ENCODE measurements around the gene NR3C2.

Gene NR3C2

GRCh38 chr4:148074462-148074861 is 367.8 kb downstream of the NR3C2 start:
- TF ChIP-seq CTCF (IDR thresholded peaks at IDR 0.05; ENCODE audit: poor library complexity, severe bottlenecking): no peak
- no peak for ATAC-seq (ENCODE audit: low read depth)
- Histone ChIP-seq H3K36me3 (ENCODE audit: low read depth) (no peaks in the 10 kb centered on the region), H3K27me3 (ENCODE audit: insufficient read depth, poor library complexity, severe bottlenecking) (no peaks in the 10 kb centered on the region), H3K9me3 (ENCODE audit: severe bottlenecking) (no peaks in the 10 kb centered on the region), H3K4me1 (ENCODE audit: insufficient read depth, poor library complexity, severe bottlenecking) (no peaks in the 10 kb centered on the region), H3K4me3 (ENCODE audit: severe bottlenecking) (no peak overlapping the region), H3K27ac (ENCODE audit: poor library complexity, severe bottlenecking) (no peak overlapping the region)
- no peak for DNase-seq (ENCODE audit: low spot score)

- H3K4me1 ChIP-seq (ENCODE audit: insufficient read depth, poor library complexity, severe bottlenecking): no peaks in the 10 kb centered on the region
- no peak for ATAC-seq (ENCODE audit: low read depth)
- H3K4me3 ChIP-seq (ENCODE audit: severe bottlenecking): no peak overlapping the region
- no peak for DNase-seq (ENCODE audit: low spot score)
- no peak overlapping the region for H3K27ac ChIP-seq (ENCODE audit: poor library complexity, severe bottlenecking)
- H3K9me3 ChIP-seq (ENCODE audit: severe bottlenecking): no peaks in the 10 kb centered on the region
- no peaks in the 10 kb centered on the region for H3K27me3 ChIP-seq (ENCODE audit: insufficient read depth, poor library complexity, severe bottlenecking)
- H3K36me3 ChIP-seq (ENCODE audit: low read depth): no peaks in the 10 kb centered on the region
- TF ChIP-seq CTCF (IDR thresholded peaks at IDR 0.05; ENCODE audit: poor library complexity, severe bottlenecking): no peak
These were observed 368.9 kb downstream of the NR3C2 start for GRCh38 chr4:148073349-148073748.

- H3K9me3 ChIP-seq (ENCODE audit: severe bottlenecking): no peaks in the 10 kb centered on the region
- H3K4me1 ChIP-seq (ENCODE audit: insufficient read depth, poor library complexity, severe bottlenecking): no peaks in the 10 kb centered on the region
- H3K27ac ChIP-seq (ENCODE audit: poor library complexity, severe bottlenecking): no peak overlapping the region
- no peak for ATAC-seq (ENCODE audit: low read depth)
- no peaks in the 10 kb centered on the region for H3K27me3 ChIP-seq (ENCODE audit: insufficient read depth, poor library complexity, severe bottlenecking)
- no peak for TF ChIP-seq CTCF (IDR thresholded peaks at IDR 0.05; ENCODE audit: poor library complexity, severe bottlenecking)
- H3K36me3 ChIP-seq (ENCODE audit: low read depth): no peaks in the 10 kb centered on the region
- DNase-seq (ENCODE audit: low spot score): no peak
- no peak overlapping the region for H3K4me3 ChIP-seq (ENCODE audit: severe bottlenecking)
These were observed 369.4 kb downstream of the NR3C2 start for GRCh38 chr4:148072789-148073188.

- DNase-seq (ENCODE audit: low spot score): no peak
- Histone ChIP-seq H3K36me3 (ENCODE audit: low read depth) (no peaks in the 10 kb centered on the region), H3K4me3 (ENCODE audit: severe bottlenecking) (no peak overlapping the region), H3K27ac (ENCODE audit: poor library complexity, severe bottlenecking) (no peak overlapping the region), H3K27me3 (ENCODE audit: insufficient read depth, poor library complexity, severe bottlenecking) (no peaks in the 10 kb centered on the region), H3K4me1 (ENCODE audit: insufficient read depth, poor library complexity, severe bottlenecking) (no peaks in the 10 kb centered on the region), H3K9me3 (ENCODE audit: severe bottlenecking) (no peaks in the 10 kb centered on the region)
- ATAC-seq (ENCODE audit: low read depth): no peak
- TF ChIP-seq CTCF (IDR thresholded peaks at IDR 0.05; ENCODE audit: poor library complexity, severe bottlenecking): no peak
These were observed 371.2 kb downstream of the NR3C2 start for GRCh38 chr4:148071009-148071408.

- TF ChIP-seq CTCF (IDR thresholded peaks at IDR 0.05; ENCODE audit: poor library complexity, severe bottlenecking): no peak
- DNase-seq (ENCODE audit: low spot score) (no peak), ATAC-seq (ENCODE audit: low read depth) (no peak)
- Histone ChIP-seq H3K27ac (ENCODE audit: poor library complexity, severe bottlenecking) (no peak overlapping the region), H3K4me3 (ENCODE audit: severe bottlenecking) (no peak overlapping the region), H3K27me3 (ENCODE audit: insufficient read depth, poor library complexity, severe bottlenecking) (no peaks in the 10 kb centered on the region), H3K36me3 (ENCODE audit: low read depth) (0 out of 2 replicates have a peak, but pooled peaks cover 6% of the 10 kb centered on the region), H3K9me3 (ENCODE audit: severe bottlenecking) (no peaks in the 10 kb centered on the region), H3K4me1 (ENCODE audit: insufficient read depth, poor library complexity, severe bottlenecking) (no peaks in the 10 kb centered on the region)
These were observed 372.4 kb downstream of the NR3C2 start for GRCh38 chr4:148069895-148070178.
